ENCODE results near the gene NAA30.

Gene NAA30

DNA sequence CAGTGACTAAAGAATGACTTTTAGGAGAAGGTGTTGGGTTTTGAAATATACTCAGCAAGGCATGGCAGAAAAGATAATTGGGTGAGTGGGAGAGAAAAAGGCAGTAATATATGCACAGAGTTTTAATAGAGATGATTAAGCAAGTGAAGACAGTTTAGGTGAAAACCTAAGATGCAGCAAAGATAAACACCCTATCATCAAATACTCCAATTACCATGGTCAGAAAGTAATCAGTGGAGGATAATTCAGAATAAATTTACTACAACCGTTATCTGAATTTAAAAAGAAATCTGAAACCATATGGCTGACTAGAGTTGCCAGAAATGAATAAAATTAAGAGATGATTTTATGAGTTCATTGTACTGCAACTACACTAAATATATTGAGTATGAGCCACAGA lies 26.8 kb downstream of the NAA30 start:
- no peak for DNase-seq

DNA sequence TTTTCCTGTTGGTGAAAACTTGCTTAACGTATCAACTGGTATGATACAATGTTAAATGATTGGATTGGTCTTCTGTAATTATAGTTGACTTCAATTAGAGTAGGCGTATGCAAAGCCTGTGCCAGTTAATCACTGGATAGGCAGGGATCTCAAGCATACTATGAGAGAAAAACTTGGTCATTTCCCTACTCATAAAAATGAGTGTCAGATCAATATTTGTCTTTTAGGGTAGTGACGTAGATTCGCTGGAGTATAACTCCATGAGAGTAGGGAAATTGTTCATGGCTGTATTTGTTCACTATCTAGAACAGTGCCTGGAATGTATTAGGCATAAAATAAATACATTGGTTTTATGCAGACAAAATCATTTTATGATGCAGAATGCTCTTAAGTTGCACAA lies 28.6 kb downstream of the NAA30 start:
- no peak for TF ChIP-seq EZH2phosphoT487 (IDR thresholded peaks at IDR 0.05; ENCODE audit: low read length)
- no peak for TF ChIP-seq EZH2 (optimal IDR thresholded peaks at IDR 0.05; ENCODE audit: low read depth, low read length)
- TF ChIP-seq, protein P1, sequence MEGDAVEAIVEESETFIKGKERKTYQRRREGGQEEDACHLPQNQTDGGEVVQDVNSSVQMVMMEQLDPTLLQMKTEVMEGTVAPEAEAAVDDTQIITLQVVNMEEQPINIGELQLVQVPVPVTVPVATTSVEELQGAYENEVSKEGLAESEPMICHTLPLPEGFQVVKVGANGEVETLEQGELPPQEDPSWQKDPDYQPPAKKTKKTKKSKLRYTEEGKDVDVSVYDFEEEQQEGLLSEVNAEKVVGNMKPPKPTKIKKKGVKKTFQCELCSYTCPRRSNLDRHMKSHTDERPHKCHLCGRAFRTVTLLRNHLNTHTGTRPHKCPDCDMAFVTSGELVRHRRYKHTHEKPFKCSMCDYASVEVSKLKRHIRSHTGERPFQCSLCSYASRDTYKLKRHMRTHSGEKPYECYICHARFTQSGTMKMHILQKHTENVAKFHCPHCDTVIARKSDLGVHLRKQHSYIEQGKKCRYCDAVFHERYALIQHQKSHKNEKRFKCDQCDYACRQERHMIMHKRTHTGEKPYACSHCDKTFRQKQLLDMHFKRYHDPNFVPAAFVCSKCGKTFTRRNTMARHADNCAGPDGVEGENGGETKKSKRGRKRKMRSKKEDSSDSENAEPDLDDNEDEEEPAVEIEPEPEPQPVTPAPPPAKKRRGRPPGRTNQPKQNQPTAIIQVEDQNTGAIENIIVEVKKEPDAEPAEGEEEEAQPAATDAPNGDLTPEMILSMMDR (IDR thresholded peaks at IDR 0.05; ENCODE audit: low read length) = no peak
- H3K4me2 ChIP-seq (ENCODE audit: low read depth, low read length) = no peak overlapping the region
- H3K27me3 ChIP-seq (replicated peaks; ENCODE audit: insufficient read depth, low read length) = no peaks in the 10 kb centered on the region
- H3K9ac ChIP-seq (ENCODE audit: low read length) = no peak overlapping the region
- H3K4me1 ChIP-seq (ENCODE audit: low read length) = no peaks in the 10 kb centered on the region
- no peak overlapping the region for H2AFZ ChIP-seq (ENCODE audit: low read length)
- no peaks in the 10 kb centered on the region for H3K9me3 ChIP-seq (replicated peaks; ENCODE audit: insufficient read depth, low read length)
- no peak overlapping the region for H3K4me3 ChIP-seq (ENCODE audit: low read length)
- H3F3A ChIP-seq (ENCODE audit: insufficient read depth, low read length) = no peaks in the 10 kb centered on the region
- no peaks in the 10 kb centered on the region for H3K79me2 ChIP-seq (ENCODE audit: low read length)
- H3K27ac ChIP-seq (ENCODE audit: low read length) = no peak overlapping the region
- DNase-seq = no peak
- H4K20me1 ChIP-seq (ENCODE audit: insufficient read depth, low read length) = no peaks in the 10 kb centered on the region
- H3K9me2 ChIP-seq (replicated peaks; ENCODE audit: insufficient read depth, low read length) = no peaks in the 10 kb centered on the region
- no peaks in the 10 kb centered on the region for H3K36me3 ChIP-seq (replicated peaks; ENCODE audit: insufficient read depth, low read length)

More for the DNA sequence above, 26.8 kb downstream of the NAA30 start:
- H2AFZ ChIP-seq (ENCODE audit: low read length) = no peak overlapping the region
- no peak overlapping the region for H3K4me3 ChIP-seq (ENCODE audit: low read length)
- no peaks in the 10 kb centered on the region for H3K9me2 ChIP-seq (replicated peaks; ENCODE audit: insufficient read depth, low read length)
- no peak overlapping the region for H3K9ac ChIP-seq (ENCODE audit: low read length)
- H3K4me1 ChIP-seq (ENCODE audit: low read length) = no peaks in the 10 kb centered on the region
- TF ChIP-seq EZH2 (optimal IDR thresholded peaks at IDR 0.05; ENCODE audit: low read depth, low read length) = no peak
- TF ChIP-seq, protein P1 (IDR thresholded peaks at IDR 0.05; ENCODE audit: low read length) = no peak
- TF ChIP-seq EZH2phosphoT487 (IDR thresholded peaks at IDR 0.05; ENCODE audit: low read length) = no peak
- no peak overlapping the region for H3K27ac ChIP-seq (ENCODE audit: low read length)
- no peaks in the 10 kb centered on the region for H3K27me3 ChIP-seq (replicated peaks; ENCODE audit: insufficient read depth, low read length)
- H3K36me3 ChIP-seq (replicated peaks; ENCODE audit: insufficient read depth, low read length) = no peaks in the 10 kb centered on the region
- no peaks in the 10 kb centered on the region for H4K20me1 ChIP-seq (ENCODE audit: insufficient read depth, low read length)
- no peaks in the 10 kb centered on the region for H3K9me3 ChIP-seq (replicated peaks; ENCODE audit: insufficient read depth, low read length)
- no peak overlapping the region for H3K4me2 ChIP-seq (ENCODE audit: low read depth, low read length)
- H3K79me2 ChIP-seq (ENCODE audit: low read length) = no peaks in the 10 kb centered on the region
- H3F3A ChIP-seq (ENCODE audit: insufficient read depth, low read length) = no peaks in the 10 kb centered on the region

DNA sequence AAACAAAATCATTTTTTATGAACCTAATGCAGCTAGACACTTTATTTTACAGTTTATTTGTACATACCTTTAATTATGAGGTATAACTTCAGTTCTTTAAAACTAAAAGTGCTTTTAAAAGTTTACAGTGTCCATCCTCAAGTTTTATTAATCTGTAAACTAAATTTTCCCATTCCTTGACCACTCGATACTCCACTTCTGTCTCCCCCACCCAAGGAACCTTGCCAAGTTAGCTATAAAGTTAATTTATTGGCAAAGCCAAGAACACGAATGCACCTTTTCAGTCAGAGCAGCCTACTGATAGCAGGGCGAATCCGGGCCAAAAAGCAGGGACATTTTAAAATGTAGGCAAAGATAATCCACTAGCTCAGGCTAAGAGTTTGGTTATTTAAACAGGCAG lies 29.6 kb downstream of the NAA30 start:
- Histone ChIP-seq H3K9me2 (replicated peaks; ENCODE audit: insufficient read depth, low read length) (no peaks in the 10 kb centered on the region), H3K79me2 (ENCODE audit: low read length) (no peaks in the 10 kb centered on the region), H3K9me3 (replicated peaks; ENCODE audit: insufficient read depth, low read length) (no peaks in the 10 kb centered on the region), H3K4me3 (ENCODE audit: low read length) (no peak overlapping the region), H3K4me1 (ENCODE audit: low read length) (no peaks in the 10 kb centered on the region), H3F3A (ENCODE audit: insufficient read depth, low read length) (no peaks in the 10 kb centered on the region), H3K36me3 (replicated peaks; ENCODE audit: insufficient read depth, low read length) (no peaks in the 10 kb centered on the region), H3K27ac (ENCODE audit: low read length) (no peak overlapping the region), H4K20me1 (ENCODE audit: insufficient read depth, low read length) (no peaks in the 10 kb centered on the region), H3K4me2 (ENCODE audit: low read depth, low read length) (no peak overlapping the region), H3K27me3 (replicated peaks; ENCODE audit: insufficient read depth, low read length) (no peaks in the 10 kb centered on the region), H3K9ac (ENCODE audit: low read length) (no peak overlapping the region), H2AFZ (ENCODE audit: low read length) (no peak overlapping the region)
- DNase-seq = no peak
- TF ChIP-seq, protein P1 (IDR thresholded peaks at IDR 0.05; ENCODE audit: low read length) = no peak
- TF ChIP-seq EZH2phosphoT487 (IDR thresholded peaks at IDR 0.05; ENCODE audit: low read length) (no peak), EZH2 (optimal IDR thresholded peaks at IDR 0.05; ENCODE audit: low read depth, low read length) (no peak)

All from MM.1S (cell line).